NCI-H1105 treated with DMSO at 0.1 percent for 48 hours (cell line): ENCODE data around the gene LINGO3.
A peak's percentile ranks its signal among the peaks of the same experiment; 100 is the strongest.
"Not testable (repeated sequence)": the region's sequence is repeated elsewhere in the genome, so short reads cannot be mapped to it uniquely, and the experiment has no call there.

Source experiments
- DNase-seq: peaks from one replicate; lab custom pipeline; 2025; lab: John Stamatoyannopoulos, UW

LINGO3 gene, protein sequence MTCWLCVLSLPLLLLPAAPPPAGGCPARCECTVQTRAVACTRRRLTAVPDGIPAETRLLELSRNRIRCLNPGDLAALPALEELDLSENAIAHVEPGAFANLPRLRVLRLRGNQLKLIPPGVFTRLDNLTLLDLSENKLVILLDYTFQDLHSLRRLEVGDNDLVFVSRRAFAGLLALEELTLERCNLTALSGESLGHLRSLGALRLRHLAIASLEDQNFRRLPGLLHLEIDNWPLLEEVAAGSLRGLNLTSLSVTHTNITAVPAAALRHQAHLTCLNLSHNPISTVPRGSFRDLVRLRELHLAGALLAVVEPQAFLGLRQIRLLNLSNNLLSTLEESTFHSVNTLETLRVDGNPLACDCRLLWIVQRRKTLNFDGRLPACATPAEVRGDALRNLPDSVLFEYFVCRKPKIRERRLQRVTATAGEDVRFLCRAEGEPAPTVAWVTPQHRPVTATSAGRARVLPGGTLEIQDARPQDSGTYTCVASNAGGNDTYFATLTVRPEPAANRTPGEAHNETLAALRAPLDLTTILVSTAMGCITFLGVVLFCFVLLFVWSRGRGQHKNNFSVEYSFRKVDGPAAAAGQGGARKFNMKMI

DNA sequence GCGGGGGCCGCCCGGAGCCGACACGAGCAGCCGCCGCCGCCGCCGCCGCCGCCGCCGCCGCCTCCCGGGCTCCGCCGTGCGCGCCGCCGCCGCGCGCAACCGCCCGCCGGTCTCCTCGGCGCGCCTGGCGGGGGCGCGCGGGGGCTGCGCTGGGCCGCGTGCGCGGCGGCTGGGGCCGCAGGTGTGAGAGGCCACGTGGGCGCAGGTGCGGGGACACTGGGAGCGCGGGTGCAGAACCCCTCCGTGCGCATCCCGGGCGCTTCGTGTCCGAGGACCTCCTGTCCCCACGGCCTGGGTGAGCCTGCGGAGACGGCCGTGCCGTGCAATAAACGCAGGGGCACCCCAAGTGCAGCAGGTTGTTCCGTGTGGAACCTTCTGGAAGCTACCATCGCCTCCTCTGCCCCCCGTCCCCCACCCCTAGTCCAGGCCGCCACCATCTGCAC lies at the start of gene LINGO3:
Gene LINGO3 (minus strand): TSS at position 41 of the 443 bp plus-strand sequence. CDS start 16,378 bp downstream, outside the sequence.
- DNase-seq, result peak; percentile 20

DNA sequence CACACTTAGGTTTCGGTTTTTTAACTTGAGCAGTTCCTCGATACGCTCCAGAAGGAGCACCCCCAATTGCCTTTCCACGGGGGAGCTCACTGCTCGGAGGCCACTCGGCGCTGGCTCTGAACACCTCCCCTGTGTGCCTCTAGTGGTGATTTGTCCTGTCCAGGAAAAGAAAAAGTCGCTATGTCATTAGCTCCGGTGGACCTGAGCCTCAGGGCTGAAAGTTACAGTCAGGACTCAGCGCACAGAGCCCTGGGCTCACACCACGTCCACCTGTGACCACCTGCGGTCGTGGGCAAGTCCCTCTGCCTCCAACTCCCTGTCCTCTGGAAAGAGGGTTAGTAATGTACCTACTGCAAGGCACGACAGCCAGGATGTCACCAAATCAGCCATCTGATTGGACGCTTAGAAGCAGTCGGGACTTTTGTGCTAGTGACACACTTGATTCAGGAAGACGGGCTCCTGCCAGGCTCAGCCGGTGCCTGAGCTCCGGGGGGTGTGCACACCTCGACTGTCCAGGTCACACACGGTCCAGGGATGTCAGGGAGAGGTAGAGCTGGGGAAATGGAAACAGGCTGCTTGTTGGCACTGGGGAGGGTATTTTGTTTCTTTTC lies 48.2 kb upstream of the LINGO3 start:
- no peak for DNase-seq

DNA sequence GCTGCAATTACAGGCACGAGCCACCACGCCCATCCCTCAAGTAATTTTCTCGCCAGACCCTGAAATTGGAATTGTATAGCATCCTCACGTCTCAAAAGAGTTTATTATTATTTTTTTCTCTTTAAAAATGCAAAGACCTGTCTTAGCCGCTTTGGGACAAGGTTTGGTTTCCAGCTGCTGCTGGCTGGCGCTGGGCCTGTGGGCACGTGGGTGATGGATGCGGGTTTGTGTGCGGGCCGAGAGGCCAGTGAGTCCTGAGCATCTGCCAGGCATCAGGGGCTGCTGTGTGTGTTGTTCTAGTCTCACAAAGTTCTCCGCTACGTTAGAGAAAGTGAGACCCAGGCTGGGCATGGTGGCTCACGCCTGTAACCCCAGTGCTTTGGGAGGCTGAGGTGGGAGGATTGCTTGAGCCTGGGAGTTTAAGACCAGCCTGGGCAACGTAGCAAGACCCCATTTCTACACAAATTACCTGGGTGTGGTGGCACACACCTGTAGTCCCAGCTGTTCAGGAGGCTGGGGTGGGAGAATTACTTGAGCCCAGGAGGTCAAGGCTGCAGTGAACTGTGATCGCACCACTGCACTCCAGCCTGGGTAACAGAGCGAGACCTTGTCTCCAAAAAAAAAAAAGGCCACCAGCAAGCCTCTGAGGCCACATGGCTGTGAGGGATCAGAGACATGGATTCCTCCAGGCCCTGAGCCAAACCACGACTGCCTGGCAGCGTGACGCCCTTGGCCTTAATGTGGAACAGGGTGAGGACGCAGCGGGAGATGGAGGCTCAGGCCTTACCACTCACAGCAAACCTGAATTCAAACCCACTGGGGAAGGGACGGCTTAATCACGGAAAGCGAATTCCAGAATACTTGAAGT lies 47.4 kb upstream of the LINGO3 start:
- no peak for DNase-seq

DNA sequence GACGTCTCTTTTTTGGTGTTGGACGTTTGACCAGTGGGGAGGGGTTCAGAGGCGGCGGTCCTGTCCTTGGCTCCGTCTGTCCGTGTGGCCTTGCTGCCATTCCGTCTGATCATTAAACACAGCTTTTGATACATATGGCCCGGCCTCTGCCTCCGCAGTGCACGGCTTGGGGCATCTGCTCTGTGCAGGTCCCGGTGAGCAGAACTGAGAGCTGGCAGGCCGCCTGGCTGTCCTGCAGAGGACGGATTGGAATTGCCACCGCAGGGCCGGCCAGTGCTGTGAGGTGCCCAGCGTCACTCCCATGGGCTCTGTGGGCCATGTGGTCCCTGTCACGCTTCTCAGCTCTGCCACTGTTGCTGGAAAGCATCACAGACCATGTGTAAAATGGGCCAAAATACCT lies 46.7 kb upstream of the LINGO3 start:
- DNase-seq, result no peak

DNA sequence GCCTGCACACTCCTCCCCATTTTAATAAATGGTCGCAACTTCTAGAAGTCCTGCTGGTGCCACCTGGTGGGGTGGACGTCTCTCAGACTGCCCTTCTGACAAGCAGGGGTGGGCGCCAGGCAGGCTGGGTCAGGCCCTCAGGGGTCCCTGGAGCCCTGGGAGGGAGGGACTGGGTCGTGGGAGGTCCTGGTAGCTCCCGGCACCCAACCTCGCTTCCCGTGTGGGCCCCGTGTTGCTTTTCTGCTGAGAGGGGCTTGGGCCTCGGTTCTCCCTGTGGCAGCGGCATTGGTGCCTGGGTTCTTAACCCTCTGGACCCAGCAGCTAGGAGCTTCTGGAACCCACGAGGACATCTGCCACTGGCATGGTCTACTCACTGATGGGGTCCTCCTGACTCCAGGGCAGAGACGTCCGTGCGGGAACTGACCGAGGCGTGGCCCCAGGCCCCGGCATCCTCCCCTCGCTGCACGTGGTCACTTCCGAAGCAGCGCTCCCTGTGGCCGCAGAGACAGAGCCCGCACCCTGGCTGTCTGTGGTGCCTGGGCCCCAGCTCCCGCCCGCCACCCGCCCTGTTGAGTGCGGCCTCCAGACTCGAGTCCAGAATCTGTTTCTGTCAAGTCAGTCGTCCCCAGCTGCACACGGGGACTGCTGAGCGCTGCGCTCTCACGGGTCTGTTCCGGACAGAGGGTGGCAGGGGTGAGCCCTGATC lies 46.1 kb upstream of the LINGO3 start:
- DNase-seq, result no peak

DNA sequence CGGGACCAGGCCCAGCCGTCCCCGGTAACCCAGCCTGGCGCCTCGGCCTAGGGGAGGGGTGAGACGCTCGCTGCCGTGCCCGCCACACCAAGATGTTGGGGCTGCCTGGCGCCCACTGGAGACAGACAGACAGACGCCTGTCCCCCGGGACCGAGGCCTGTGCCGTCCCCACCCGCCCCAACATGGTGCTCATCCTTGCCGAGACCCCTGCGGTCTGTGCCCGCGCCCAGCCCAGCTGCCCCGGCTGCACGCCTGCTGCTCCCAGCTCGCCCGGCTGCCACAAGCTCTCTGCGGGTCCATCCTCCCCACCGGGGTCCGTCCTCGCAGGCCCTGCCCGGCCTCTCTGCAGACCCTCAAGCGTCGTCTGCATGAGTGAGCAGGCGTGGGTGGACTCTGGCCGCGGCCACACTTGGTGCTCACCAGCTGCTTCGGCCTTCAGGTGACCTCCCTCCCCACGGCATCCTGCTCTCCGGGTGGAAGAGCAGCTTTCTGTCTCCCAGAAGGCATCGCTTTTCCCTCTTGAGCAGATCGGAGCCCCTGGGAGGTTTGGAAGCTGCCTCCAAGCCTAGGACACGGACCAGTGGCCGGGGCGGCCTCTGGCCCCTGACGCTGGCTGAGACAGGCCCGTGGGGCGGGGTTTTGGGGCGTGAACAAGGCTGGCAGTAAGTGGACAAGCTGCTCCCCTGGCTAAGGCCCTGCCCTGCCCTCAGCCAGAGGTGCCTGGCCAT lies 45.4 kb upstream of the LINGO3 start:
- DNase-seq, result no peak

DNA sequence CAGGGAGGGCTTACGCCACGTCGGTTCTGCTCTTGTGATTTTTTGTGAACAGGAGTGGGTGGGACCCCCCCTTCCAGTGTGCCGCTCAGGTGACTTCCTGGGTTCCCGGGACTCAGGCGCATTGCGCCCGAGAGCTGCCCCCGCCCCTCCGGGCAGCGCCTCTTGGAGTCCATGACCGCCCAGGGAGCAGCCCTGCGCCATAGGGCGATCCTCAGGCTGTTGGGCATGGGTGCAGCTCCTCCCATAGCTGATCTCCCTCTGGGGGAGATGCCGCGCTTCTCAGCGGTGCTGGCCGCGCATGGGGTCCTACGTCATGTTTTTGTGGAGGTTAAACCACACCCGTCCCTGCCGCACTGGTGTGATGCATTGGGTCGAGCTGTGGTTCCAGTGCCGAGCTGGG lies 44.2 kb upstream of the LINGO3 start:
- no peak for DNase-seq

DNA sequence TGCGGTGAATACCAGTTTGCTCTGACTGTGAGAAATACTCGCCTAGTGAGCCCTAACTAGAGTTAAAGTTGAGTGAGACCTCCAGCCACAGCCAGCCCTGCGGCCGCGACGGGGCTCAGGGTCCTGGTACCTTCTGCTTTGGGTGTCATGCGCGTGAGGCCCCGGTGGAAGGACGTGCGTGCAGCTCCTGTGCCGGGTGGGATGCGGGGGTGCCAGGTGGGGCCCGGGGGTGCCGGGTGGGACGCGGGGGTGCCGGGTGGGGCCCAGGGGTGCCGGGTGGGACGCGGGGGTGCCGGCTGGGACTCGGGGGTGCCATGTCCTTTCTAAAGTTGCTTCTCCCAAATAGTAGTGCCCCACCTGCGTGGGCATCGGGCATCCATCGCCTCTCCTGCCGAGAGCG lies 43.6 kb upstream of the LINGO3 start:
- no peak for DNase-seq

DNA sequence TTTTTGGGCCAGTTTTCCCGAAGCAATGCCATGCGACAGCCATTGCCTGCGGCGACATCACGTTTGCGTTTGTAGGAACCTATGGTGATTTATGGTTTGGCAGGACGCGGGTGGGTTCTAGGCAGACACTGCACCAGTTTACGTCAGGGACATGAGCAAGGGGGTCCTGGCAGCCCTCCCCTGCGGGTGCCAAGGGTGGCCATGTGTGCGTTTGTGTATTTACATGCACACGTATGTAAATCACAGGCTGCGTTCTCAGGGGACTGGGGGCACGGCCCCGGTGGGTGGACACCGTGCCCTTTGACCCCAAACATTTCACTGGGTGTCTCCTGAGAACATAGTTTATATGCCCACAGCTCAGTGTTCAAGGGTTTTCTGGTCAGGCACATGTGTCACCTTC lies 42.7 kb upstream of the LINGO3 start:
- DNase-seq, result no peak

DNA sequence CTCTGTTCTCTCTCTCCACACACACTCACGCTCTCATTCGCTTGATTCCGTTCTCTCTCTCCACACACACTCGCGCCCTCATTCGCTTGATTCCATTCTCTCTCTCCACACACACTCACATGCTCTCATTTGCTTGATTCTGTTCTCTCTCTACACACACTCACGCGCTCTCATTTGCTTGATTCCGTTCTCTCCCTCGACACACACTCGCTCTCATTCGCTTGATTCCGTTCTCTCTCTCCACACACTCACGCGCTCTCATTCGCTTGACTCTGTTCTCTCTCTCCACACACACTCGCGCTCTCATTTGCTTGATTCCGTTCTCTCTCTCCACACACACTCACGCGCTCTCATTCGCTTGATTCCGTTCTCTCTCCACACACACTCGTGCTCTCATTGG lies 41.9 kb upstream of the LINGO3 start:
- DNase-seq, result not testable (repeated sequence)

DNA sequence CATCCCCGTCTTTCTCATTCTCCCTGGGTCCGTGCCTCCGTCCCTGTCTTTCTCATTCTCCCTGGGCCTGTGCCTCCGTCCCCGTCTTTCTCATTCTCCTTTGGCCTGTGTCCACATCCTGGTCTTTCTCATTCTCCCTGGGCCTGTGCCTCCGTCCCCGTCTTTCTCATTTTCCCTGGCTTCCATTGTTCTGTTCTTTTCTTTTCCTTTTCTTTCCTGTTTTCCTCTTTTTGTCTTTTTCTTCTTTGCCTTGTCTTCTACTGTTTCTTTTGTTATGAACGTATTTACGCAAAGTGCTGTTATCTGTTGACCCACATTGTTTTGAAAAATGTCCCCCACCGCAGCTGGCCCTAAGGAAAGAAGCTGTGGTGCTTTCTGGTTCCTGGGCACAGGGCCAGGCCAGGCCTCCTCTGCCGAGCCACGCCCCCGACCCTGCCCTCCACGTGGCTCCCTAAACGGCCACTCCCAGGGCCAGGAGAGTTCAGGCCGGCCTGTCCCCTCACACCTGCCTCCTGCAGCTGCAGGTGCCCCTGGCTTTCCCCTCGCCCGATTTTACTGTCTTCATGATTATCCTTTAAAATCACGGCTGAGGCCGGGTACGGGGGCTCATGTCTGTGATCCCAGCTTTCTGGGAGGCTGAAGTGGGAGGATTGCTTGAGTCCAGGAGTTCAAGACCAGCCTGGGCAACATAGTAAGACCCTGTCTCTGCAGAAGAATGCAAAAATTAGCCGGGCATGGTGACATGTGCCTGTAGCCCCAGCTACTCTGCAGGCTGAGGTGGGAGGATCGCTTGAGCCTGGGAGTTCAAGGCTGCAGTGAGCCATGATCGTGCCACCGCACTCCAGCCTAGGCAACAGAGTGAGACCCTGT lies 38.1 kb upstream of the LINGO3 start:
- peak; percentile 83 for DNase-seq

DNA sequence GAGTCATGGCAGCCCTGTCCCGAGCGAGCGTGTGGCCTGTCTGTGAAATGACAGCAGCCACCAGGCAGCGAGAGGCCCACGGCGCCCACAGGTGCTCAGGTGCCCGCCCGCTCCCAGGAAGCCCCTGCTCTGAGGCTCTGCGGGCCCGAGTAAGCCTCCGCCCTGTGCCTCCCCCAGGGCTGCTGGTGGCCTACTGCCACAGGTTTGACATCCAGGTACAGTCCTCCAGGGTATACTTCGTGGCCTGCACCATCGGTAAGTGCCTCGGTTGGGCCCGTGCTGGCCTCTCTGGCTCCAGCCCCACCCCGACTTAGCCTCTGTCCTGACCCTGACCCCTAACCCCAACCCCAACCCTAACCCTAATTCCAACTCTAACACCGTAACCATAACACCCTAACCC lies 37.1 kb upstream of the LINGO3 start:
- DNase-seq, result no peak

DNA sequence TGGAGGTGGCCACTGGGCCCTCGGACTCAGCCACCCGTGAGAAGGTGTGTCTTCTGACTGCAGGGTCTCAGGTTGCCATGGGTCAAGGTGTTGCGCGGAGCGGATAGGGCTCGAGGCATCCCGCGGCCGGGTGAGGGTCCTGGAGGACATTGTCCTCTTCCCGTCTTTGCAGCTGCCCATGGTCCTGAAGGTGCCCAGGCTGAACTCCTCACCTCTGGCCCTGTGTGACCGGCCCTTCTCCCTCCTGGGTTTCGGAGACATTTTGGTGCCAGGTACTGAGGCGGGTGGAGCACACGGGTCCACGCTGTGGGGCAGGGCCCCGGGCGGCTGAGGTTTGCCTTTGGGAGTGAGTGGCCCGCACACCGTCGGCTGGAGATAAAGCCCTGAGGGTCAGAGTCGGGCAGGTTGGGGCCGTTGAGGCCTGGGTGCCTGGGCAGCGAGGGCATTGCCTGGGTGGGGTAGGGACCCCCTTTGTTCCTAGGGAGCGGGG lies 36.5 kb upstream of the LINGO3 start:
- no peak for DNase-seq

DNA sequence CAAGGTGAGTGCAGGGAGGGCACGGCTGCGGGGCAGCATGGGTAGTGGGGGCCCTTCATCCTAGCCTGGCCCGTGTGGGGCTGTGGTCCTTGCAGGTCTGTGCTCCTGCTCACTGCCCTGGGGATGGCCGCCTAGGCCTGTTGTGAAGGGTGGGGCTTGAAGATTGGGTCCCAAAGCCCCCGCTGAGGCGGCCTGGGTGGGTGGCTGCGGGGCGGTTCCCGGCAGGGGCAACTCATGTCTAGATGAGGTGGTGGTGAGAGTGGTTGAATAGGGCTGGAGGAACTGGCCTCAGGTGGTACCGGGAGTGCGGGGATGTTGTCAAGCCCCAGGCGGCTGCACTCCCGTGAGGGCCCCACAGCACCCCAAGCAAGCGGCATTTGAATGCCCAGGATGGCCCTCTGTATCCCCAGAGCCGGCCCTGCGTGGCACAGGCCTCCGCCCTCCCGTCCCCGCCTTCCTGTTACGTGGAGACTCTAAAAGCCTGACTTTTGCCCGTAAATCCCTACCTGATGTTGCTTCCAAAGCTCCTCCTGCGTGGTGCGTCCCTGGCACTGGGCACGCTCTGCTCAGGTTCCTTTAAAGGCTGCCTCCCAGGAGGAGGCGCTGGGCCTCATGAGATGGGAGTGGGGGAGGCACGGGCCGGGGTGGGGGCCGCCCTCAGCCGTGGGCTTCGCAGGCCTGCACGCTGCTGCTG lies 35.5 kb upstream of the LINGO3 start:
- DNase-seq, result no peak

DNA sequence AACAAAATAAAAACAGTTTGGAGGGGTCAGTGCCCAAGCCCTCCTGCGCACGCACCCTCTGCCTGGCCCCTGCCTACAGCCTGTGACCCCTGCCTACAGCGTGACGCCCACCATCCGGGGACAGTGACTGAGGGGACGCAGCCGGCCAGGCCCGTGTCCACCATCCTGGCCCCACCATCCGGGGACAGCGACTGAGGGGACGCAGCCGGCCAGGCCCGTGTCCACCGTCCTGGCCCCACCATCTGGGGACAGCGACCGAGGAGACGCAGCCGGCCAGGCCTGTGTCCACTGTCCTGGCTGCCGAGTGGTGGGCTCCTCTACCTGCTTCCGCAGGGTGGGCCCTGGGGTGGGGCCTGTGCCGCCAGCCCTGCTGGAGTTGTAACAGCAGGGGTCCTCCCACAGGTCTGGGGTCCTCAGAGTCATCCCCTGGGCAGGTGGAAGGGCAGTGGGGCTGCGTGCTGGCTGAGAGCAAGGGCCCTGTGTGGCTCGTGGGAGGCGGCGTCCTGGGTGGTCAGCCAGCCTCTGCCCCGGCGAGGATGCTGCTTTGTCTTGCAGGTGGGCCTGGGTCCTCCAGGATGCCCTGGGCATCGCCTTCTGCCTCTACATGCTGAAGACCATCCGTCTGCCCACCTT lies 34.8 kb upstream of the LINGO3 start:
- no peak for DNase-seq

DNA sequence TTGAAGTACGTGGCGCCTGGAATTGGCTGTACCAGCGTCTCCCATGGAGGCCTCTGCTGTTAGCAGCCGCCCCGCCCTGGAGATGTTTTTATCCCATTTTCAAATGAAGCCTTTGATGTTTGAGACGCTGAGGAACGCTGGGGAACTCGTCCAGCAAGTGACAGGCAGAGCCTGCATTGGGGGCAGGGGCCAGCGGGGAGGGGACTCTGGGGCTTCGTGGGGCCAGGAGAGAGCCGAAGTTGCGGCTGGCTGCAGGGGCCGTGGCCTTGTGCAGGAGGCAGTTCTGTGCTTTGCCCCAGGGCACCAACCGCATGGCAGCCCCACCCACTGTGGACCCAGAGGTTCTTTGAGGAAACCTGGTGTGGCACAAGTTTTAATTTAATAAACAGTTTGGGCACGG lies 34.0 kb upstream of the LINGO3 start:
- no peak for DNase-seq

DNA sequence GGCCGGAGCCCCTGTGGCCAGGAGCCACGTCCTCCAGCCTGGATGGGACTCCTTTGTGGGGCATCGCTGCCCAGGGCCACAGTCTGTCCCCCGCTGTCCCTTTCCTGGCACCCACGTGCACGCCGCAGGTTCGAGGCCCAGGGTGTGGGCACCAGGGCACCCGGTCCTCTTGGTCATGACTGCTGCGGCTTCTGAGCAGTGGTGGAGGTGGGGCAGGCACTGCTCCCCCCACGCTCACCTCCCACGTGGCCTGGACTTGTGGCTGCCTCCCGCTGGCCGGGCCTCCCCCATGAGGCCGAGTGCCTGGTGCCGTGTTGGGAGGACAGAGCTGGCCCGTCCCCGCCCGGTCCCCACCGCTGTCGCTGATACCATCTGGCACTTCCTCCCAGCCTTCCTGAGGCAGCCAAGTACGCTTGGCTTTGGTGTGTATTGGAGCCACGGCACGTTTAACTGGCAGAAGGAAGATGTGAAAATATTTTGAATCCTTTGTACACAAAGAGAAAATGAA lies 33.3 kb upstream of the LINGO3 start:
- no peak for DNase-seq

DNA sequence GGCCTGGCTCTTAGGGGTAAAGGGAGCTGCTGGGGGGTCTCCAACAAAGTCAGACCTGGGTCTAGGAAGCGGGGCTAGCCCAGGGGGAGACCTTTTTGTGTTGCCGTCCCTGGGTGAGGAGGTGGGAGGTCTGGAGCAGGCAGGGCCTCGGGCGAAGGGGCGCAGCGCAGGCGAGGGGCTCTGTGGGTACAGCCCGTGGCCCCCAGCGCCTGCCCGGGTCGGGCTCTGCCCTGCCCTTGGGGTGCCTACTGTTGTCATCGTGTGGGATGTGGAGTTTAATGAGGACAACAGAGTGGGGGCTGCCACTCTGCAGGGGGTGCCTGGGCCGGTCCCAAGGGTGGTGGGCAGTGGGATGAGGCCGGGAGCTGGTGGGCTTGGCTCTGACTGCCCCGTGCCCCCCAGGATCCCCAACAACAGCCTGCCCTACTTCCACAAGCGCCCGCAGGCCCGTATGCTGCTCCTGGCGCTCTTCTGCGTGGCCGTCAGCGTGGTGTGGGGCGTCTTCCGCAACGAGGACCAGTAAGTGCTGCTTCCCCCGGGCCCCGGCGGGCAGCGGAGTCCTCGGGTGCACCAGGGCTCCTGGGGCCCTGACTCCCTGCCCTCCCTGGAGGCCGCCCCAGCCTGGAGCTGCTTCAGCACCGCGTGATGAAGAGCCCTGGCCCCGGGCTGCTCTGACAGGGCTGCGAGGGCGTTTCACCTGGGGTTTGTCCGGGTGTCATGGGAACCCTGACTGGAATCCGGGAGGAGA lies 32.7 kb upstream of the LINGO3 start:
- no peak for DNase-seq
